ENCODE data around the gene RYK.

The RYK gene

GRCh38 chr3:134237454-134238145 lies 13.1 kb downstream of the RYK start:
- no peak for TF ChIP-seq CTCF (IDR thresholded peaks at IDR 0.05)

GRCh38 chr3:134236505-134237170 lies 14.0 kb downstream of the RYK start:
- TF ChIP-seq CTCF (IDR thresholded peaks at IDR 0.05): no peak

- TF ChIP-seq CTCF (IDR thresholded peaks at IDR 0.05): no peak
Measured at GRCh38 chr3:134235577-134236076, 15.0 kb downstream of the RYK start.

GRCh38 chr3:134232951-134233350 lies 17.7 kb downstream of the RYK start:
- no peak for TF ChIP-seq CTCF (IDR thresholded peaks at IDR 0.05)

GRCh38 chr3:134232151-134232550 lies 18.5 kb downstream of the RYK start:
- no peak for TF ChIP-seq CTCF (IDR thresholded peaks at IDR 0.05)

GRCh38 chr3:134231131-134231530 lies 19.5 kb downstream of the RYK start:
- TF ChIP-seq CTCF (IDR thresholded peaks at IDR 0.05): no peak

- TF ChIP-seq CTCF (IDR thresholded peaks at IDR 0.05): no peak
Measured at GRCh38 chr3:134229038-134229437, 21.6 kb downstream of the RYK start.
